HepG2 (cell line): ENCODE data around the gene GRIN2D. TPM values are rescaled to one million over a fixed set of nuclear protein-coding genes. Genes with fewer than 3 reads are reported as not detected.

Experiments
- ARID5B ChIP-seq: IDR thresholded peaks from 2 replicates; pipeline ENCODE4 v1.4.0; 2020; ENCODE audit warnings: mild to moderate bottlenecking, missing genetic modification reagents
- ATF1 ChIP-seq: IDR thresholded peaks from 2 replicates; pipeline ENCODE4 v1.6.1; 2016; ENCODE audit warnings: mild to moderate bottlenecking, control low read depth
- BRD4 ChIP-seq: sonication (generic); formaldehyde crosslinking; IDR thresholded peaks from 2 replicates; pipeline ENCODE4 v1.4.0; 2020; ENCODE audit warnings: missing genetic modification reagents
- CBFB ChIP-seq: sonication (generic); formaldehyde crosslinking; IDR thresholded peaks from 2 replicates; pipeline ENCODE4 v1.4.0; 2020; ENCODE audit warnings: missing genetic modification reagents
- GTF3A ChIP-seq: sonication (generic); formaldehyde crosslinking; conservative IDR thresholded peaks from 2 replicates; pipeline ENCODE4 v1.4.0; 2020; ENCODE audit warnings: mild to moderate bottlenecking, missing genetic modification reagents
- HOXA5 ChIP-seq: sonication (generic); formaldehyde crosslinking; IDR thresholded peaks from 2 replicates; pipeline ENCODE4 v1.4.0; 2020; ENCODE audit warnings: missing genetic modification reagents
- IKZF1 ChIP-seq: fragments of 450-650 bp; IDR thresholded peaks from 2 replicates; pipeline ENCODE4 v1.7.1; 2016
- MBNL3 ChIP-seq: fragments of 250-450 bp; sonication (Bioruptor Pico); conservative IDR thresholded peaks from 2 replicates; pipeline ENCODE4 v1.8.0; 2022; ENCODE audit warnings: mild to moderate bottlenecking, inconsistent platforms
- MED1 ChIP-seq: sonication (generic); formaldehyde crosslinking; IDR thresholded peaks from 2 replicates; pipeline ENCODE4 v1.4.0; 2020; ENCODE audit warnings: missing genetic modification reagents
- PATZ1 ChIP-seq: sonication (generic); formaldehyde crosslinking; IDR thresholded peaks from 2 replicates; pipeline ENCODE4 v1.4.0; 2020; ENCODE audit warnings: missing genetic modification reagents
- PRPF4 ChIP-seq: fragments of 200-400 bp; formaldehyde crosslinking; IDR thresholded peaks from 2 replicates; pipeline ENCODE4 v1.6.1; 2016; ENCODE audit warnings: low read length, low read depth; ENCODE audit not compliant: poor library complexity, severe bottlenecking
- RBAK ChIP-seq: sonication (generic); formaldehyde crosslinking; IDR thresholded peaks from 2 replicates; pipeline ENCODE4 v1.5.1; 2020; ENCODE audit warnings: mild to moderate bottlenecking, missing genetic modification reagents
- SIX1 ChIP-seq: sonication (generic); formaldehyde crosslinking; IDR thresholded peaks from 2 replicates; pipeline ENCODE4 v1.4.0; 2020; ENCODE audit warnings: missing genetic modification reagents, borderline replicate concordance
- SKI ChIP-seq: fragments of 450-650 bp; IDR thresholded peaks from one replicate; pipeline ENCODE4 v1.6.1; 2018; ENCODE audit warnings: mild to moderate bottlenecking; ENCODE audit not compliant: partially characterized antibody
- SMAD9 ChIP-seq: sonication (generic); formaldehyde crosslinking; IDR thresholded peaks from 2 replicates; pipeline ENCODE4 v1.5.1; 2020; ENCODE audit warnings: mild to moderate bottlenecking, missing genetic modification reagents
- SOX5 ChIP-seq: IDR thresholded peaks from 2 replicates; pipeline ENCODE4 v1.6.1; 2016; ENCODE audit warnings: borderline replicate concordance
- ZNF143 ChIP-seq: sonication (generic); formaldehyde crosslinking; IDR thresholded peaks from 2 replicates; pipeline ENCODE4 v1.4.0; 2020; ENCODE audit warnings: missing genetic modification reagents
- ZNF576 ChIP-seq: sonication (generic); formaldehyde crosslinking; IDR thresholded peaks from 2 replicates; pipeline ENCODE4 v1.4.0; 2020; ENCODE audit warnings: mild to moderate bottlenecking, missing genetic modification reagents
- ZNF597 ChIP-seq: sonication (generic); formaldehyde crosslinking; IDR thresholded peaks from 2 replicates; pipeline ENCODE4 v1.5.0; 2020; ENCODE audit warnings: missing genetic modification reagents
- ZNF713 ChIP-seq: sonication (generic); formaldehyde crosslinking; IDR thresholded peaks from 2 replicates; pipeline ENCODE4 v1.4.0; 2020; ENCODE audit warnings: mild to moderate bottlenecking, missing genetic modification reagents
- ZNF75D ChIP-seq: sonication (generic); formaldehyde crosslinking; IDR thresholded peaks from 2 replicates; pipeline ENCODE4 v1.8.1; 2023; ENCODE audit warnings: missing genetic modification reagents, mild to moderate bottlenecking, borderline replicate concordance
- ZNF839 ChIP-seq: sonication (generic); formaldehyde crosslinking; IDR thresholded peaks from 2 replicates; pipeline ENCODE4 v1.4.0; 2020; ENCODE audit warnings: missing genetic modification reagents, mild to moderate bottlenecking, borderline replicate concordance
- ZNF879 ChIP-seq: sonication (generic); formaldehyde crosslinking; IDR thresholded peaks from 2 replicates; pipeline ENCODE4 v1.8.1; 2023; ENCODE audit warnings: missing genetic modification reagents
- ZSCAN20 ChIP-seq: sonication (generic); formaldehyde crosslinking; IDR thresholded peaks from 2 replicates; pipeline ENCODE4 v1.4.0; 2020; ENCODE audit warnings: missing genetic modification reagents, mild to moderate bottlenecking, borderline replicate concordance
- polyA plus RNA-seq, 8 experiments: library from polyadenylated mRNA; depleted of rRNA in 3 of 8; stranded (reverse) in 7 of 8; unstranded in 1 of 8; fragments of >200 nt; fragmentation: Illumina TruSeq in 4 of 8; extraction: Trizol in 4 of 8; gene quantifications; 2 replicates each; pipeline versions ENCODE4 v1.2.1 to v1.2.3, GENCODE V29; 2011 to 2016; ENCODE audit warnings: low read depth in 4 of 8, missing spikeins in 1 of 8, mixed read lengths in 1 of 8; ENCODE audit not compliant: insufficient read depth in 1 of 8
- total RNA-seq, 5 experiments: library from RNA; depleted of rRNA; stranded (reverse); fragments of >200 nt; fragmentation: Illumina TruSeq; extraction: Trizol; gene quantifications; 2 replicates each; pipeline ENCODE4 v1.2.3, GENCODE V29; 2016; ENCODE audit warnings: low read depth in 1 of 5

GRIN2D gene
- total and polyA plus RNA-seq, 2 of the 13 experiments (the other 11 are each of a cell fraction or from before 2014, with no cell fraction given) = 0.02 to 0.13 TPM

- no peak for TF ChIP-seq ARID5B (CRISPR knock-in tag)
- no peak for TF ChIP-seq ATF1
- no peak for TF ChIP-seq CBFB (CRISPR knock-in tag)
- TF ChIP-seq ZNF597 (CRISPR knock-in tag) = no peak
- no peak for TF ChIP-seq MBNL3 (CRISPR knock-in tag)
- TF ChIP-seq BRD4 (CRISPR knock-in tag) = peak; percentile 87; the same call in 1 of the 2 replicates
- 0 out of 2 replicates have a peak, but pooled peaks have one; percentile 32 for TF ChIP-seq GTF3A (CRISPR knock-in tag)
- peak; percentile 25; the same call in 1 of the 2 replicates for TF ChIP-seq SOX5
- TF ChIP-seq HOXA5 (CRISPR knock-in tag) = peak; percentile 51; the same call in 1 of the 2 replicates
- peak; percentile 18 for TF ChIP-seq PRPF4
- 0 out of 2 replicates have a peak, but pooled peaks have one; percentile 73 for TF ChIP-seq ZSCAN20 (CRISPR knock-in tag)
- TF ChIP-seq ZNF839 (CRISPR knock-in tag) = no peak
- peak; percentile 59; the same call in 1 of the 2 replicates for TF ChIP-seq ZNF143 (CRISPR knock-in tag)
- no peak for TF ChIP-seq ZNF713 (CRISPR knock-in tag)
- no peak for TF ChIP-seq ZNF576
- TF ChIP-seq SMAD9 (CRISPR knock-in tag) = 0 out of 2 replicates have a peak, but pooled peaks have one; percentile 41
- TF ChIP-seq PATZ1 (CRISPR knock-in tag) = peak; percentile 77
- TF ChIP-seq MED1 = no peak; the same call in 1 of the 2 replicates
- TF ChIP-seq RBAK = no peak
- no peak for TF ChIP-seq ZNF879 (CRISPR knock-in tag)
- TF ChIP-seq SKI = no peak
- no peak for TF ChIP-seq SIX1
- TF ChIP-seq IKZF1 = no peak
- TF ChIP-seq ZNF75D = no peak
These were observed 3.0 kb upstream of the GRIN2D start (continued) for GRCh38 chr19:48390188-48391099.
